Cardiac fibroblast (primary cell): ENCODE results near the gene MYO16.
A peak's percentile ranks its signal among the peaks of the same experiment; 100 is the strongest.

Source experiments
- DNase-seq, 2 donors: peaks; one replicate each; pipeline versions ENCODE4 v3.0.0 to v3.0.0-alpha.2; 2010; ENCODE audit warnings: low read depth in 2 of 2
- H3K4me3 ChIP-seq, 2 donors: replicated peaks in 1 of 2; 1 replicate in 1 of 2; 2 replicates in 1 of 2; pipeline ENCODE4 v1.5.1; 2011; ENCODE audit warnings: low read depth in 2 of 2, low read length in 2 of 2, mild to moderate bottlenecking in 2 of 2, moderate library complexity in 1 of 2
- TF ChIP-seq, protein P1 (sequence below): IDR thresholded peaks from one replicate; pipeline ENCODE4 v1.5.1; 2011; ENCODE audit warnings: low read depth, mild to moderate bottlenecking, low read length, inconsistent platforms

The MYO16 gene

GRCh38 chr13:108795841-108796240, 166.4 kb downstream of the MYO16 start:
- DNase-seq = no peak
- TF ChIP-seq, protein P1, sequence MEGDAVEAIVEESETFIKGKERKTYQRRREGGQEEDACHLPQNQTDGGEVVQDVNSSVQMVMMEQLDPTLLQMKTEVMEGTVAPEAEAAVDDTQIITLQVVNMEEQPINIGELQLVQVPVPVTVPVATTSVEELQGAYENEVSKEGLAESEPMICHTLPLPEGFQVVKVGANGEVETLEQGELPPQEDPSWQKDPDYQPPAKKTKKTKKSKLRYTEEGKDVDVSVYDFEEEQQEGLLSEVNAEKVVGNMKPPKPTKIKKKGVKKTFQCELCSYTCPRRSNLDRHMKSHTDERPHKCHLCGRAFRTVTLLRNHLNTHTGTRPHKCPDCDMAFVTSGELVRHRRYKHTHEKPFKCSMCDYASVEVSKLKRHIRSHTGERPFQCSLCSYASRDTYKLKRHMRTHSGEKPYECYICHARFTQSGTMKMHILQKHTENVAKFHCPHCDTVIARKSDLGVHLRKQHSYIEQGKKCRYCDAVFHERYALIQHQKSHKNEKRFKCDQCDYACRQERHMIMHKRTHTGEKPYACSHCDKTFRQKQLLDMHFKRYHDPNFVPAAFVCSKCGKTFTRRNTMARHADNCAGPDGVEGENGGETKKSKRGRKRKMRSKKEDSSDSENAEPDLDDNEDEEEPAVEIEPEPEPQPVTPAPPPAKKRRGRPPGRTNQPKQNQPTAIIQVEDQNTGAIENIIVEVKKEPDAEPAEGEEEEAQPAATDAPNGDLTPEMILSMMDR = no peak
- H3K4me3 ChIP-seq = no peak overlapping the region

DNA sequence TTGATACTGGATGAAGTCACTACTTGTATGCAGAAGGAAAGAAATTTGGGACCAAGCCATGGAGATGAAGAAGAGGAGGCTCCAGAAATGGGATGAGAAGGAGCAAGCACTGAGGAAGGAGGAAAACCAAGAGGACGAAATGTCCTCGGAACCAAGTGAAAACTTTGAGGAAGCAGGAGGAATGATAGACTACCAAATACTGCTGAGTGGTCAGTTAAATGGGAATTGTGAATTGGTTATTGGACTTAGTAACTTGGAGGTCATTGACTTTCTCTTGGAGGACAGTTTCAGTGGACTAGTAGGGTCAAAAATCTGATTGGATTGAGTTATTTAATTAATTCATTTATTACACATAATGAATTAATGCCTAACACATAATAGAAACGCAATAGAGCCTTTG, 167.9 kb downstream of the MYO16 start:
- TF ChIP-seq, protein P1 = no peak
- H3K4me3 ChIP-seq = no peak overlapping the region
- DNase-seq = no peak

GRCh38 chr13:108807841-108808240, 178.4 kb downstream of the MYO16 start:
- H3K4me3 ChIP-seq = no peak overlapping the region
- TF ChIP-seq, protein P1 = no peak

GRCh38 chr13:108812165-108812564, 182.8 kb downstream of the MYO16 start:
- H3K4me3 ChIP-seq = no peak overlapping the region
- TF ChIP-seq, protein P1 = no peak
- DNase-seq = no peak

More at GRCh38 chr13:108807841-108808240, 178.4 kb downstream of the MYO16 start:
- DNase-seq = no peak

GRCh38 chr13:108812661-108813060, 183.2 kb downstream of the MYO16 start:
- H3K4me3 ChIP-seq = no peak overlapping the region
- no peak for DNase-seq
- TF ChIP-seq, protein P1 = no peak

GRCh38 chr13:108813587-108814170, 184.3 kb downstream of the MYO16 start:
- no peak for DNase-seq
- no peak overlapping the region for H3K4me3 ChIP-seq
- TF ChIP-seq, protein P1 = no peak

DNA sequence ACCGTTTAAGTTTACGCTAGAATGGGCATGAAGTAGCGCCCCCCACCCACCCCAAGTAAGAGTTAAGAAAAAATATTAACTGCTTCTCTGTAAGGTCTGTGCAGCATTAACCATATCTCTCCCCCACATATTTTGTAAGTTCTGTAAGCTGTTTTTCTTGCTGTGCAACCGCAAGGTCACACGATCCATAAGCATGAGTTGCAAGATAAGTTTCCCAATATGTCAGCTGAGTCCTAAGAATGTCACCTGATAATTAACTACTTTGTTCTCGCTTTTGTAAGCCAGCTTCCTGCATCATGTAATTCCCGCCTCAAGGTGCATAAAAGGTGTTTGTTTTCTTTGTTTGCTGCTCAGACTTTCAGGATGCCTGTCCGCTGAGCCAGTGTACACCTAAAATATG, 187.0 kb downstream of the MYO16 start:
- no peak overlapping the region for H3K4me3 ChIP-seq
- DNase-seq = peak; percentile 1 to 21
- TF ChIP-seq, protein P1 = no peak
